ENCODE results near the gene KIZ.

DNA sequence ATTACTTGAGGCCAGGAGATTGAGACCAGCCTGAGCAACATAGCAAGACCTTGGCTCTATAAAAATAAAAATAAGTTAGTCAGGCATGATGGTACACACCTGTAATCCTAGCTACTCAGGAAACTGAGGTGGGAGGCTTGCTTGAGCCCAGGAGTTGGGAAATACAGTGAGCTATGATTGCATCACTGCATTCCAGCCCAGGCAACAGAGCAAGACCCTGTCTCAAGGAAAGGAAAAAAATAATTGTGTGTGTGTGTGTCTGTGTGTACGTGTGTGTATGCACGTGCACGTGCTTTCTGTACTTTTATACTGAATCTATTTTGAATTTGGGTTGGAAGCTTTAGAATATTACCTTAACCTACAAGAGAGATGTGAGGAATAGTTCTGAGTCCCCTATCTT lies 58.9 kb downstream of the KIZ start:
- TF ChIP-seq, protein P1, sequence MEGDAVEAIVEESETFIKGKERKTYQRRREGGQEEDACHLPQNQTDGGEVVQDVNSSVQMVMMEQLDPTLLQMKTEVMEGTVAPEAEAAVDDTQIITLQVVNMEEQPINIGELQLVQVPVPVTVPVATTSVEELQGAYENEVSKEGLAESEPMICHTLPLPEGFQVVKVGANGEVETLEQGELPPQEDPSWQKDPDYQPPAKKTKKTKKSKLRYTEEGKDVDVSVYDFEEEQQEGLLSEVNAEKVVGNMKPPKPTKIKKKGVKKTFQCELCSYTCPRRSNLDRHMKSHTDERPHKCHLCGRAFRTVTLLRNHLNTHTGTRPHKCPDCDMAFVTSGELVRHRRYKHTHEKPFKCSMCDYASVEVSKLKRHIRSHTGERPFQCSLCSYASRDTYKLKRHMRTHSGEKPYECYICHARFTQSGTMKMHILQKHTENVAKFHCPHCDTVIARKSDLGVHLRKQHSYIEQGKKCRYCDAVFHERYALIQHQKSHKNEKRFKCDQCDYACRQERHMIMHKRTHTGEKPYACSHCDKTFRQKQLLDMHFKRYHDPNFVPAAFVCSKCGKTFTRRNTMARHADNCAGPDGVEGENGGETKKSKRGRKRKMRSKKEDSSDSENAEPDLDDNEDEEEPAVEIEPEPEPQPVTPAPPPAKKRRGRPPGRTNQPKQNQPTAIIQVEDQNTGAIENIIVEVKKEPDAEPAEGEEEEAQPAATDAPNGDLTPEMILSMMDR (IDR thresholded peaks at IDR 0.05): no peak
- no peak for TF ChIP-seq POLR2A (IDR thresholded peaks at IDR 0.05)
- TF ChIP-seq EP300 (IDR thresholded peaks at IDR 0.05): no peak

All from upper lobe of left lung (tissue), 4 donors.